NCI-H2171 treated with DMSO at 0.1 percent for 48 hours (cell line): ENCODE data around the gene UPK1B.
"Not testable (repeated sequence)": the region's sequence is repeated elsewhere in the genome, so short reads cannot be mapped to it uniquely, and the experiment has no call there.

ENCODE experiments used
- DNase-seq: peaks from one replicate; lab custom pipeline; 2025; lab: John Stamatoyannopoulos, UW

Gene UPK1B

GRCh38 chr3:119225121-119225520 lies 51.7 kb downstream of the UPK1B start:
- DNase-seq: no peak

- DNase-seq: peak; percentile 22
Measured at GRCh38 chr3:119227070-119227850, 53.9 kb downstream of the UPK1B start.

GRCh38 chr3:119228373-119229145 lies 55.2 kb downstream of the UPK1B start:
- DNase-seq: no peak

GRCh38 chr3:119229190-119229589 lies 55.8 kb downstream of the UPK1B start:
- DNase-seq: no peak

DNA sequence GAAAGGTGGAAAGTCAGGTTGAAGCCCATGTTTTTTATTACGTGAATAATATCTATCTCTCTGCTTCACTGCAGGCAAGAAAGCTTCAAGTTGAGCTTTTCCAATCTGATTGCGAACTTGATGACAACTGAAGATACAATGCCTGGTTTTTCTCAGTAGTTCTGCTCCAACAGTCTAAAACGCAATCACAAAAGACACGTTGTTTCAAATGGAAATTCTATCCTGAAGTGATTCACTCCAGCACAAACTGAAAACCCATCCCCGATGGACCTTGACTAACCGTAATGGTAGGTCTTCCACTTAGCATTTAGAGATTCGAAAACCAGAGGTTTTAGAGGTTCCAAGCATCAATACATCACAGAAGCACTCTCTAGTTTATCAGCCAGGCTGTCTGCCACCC lies 56.7 kb downstream of the UPK1B start:
- no peak for DNase-seq

DNA sequence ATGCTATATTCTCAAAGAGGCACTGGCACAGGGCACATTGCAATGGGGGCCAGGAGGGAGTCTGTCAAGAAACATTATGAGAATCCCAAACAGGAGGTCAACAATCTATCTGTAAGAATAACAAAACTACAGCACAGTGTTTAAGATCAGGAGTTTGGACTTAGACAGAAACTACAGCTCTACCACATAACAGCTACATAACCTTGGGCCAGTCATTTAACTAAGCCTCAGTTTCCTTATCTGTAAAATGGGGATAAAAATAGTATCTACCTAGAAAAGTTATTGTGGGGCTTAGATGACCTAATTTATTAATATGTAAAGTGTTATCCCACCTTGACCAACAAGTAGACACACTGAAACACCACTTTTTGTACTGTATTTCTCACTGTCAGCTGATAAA lies 57.3 kb downstream of the UPK1B start:
- DNase-seq: no peak

DNA sequence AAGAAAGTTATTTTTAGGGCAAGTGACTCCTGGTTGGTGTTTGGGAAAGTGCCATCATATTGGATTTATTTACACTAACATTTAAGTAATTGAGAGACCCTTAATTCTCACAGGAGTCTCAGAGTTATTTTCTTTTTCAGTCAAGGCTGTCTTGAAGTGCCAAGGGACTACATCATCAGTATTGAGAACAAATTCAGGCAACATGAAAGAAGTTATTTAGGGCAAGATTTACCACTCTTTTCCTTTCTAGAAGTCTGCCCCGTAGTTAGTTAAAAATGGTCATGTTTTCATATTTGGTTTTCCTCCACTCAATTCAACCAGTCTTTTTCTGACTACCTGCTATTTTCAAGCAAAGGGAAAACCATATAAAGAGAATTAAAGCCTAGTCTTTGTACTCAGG lies 61.2 kb downstream of the UPK1B start:
- DNase-seq: no peak

DNA sequence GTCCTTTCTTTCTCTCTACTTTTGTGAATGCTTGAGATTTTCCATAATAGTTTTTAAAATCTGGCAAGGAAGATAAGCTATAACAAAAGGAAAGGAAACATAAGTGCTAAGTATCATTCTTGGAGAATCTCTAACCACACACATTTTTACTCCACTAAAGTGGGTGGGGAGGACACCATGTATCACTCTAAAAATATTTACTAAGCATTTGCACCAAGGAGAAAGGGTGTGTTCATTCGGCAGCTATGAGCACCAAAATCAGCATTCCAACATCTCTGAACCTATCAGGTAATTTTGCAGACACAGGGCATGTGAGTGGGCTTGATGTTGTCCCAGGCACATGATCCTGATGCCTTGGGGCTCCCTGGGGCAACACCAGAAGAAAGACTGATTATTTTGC lies 61.8 kb downstream of the UPK1B start:
- no peak for DNase-seq

DNA sequence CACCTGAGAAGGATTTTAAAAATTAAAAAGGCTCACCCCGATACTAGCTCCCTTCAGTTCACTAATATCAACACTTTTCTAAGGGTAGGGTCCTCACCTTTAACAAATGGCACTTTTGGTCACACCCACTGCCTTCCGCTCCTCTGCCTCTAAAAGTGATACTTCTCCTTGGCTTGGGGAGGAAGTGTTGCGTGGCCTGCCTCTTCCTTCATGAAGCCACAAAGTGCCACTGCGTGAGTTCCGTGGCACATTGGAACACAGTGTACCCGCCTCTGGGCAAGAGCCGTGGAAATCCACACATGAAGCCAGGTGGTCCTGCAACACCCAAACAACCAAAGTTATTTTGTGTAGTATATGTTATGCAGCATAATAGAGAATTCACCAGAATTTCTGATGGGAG lies 63.4 kb downstream of the UPK1B start:
- DNase-seq: no peak

- DNase-seq: no peak
Measured at GRCh38 chr3:119237299-119237698, 63.9 kb downstream of the UPK1B start.

DNA sequence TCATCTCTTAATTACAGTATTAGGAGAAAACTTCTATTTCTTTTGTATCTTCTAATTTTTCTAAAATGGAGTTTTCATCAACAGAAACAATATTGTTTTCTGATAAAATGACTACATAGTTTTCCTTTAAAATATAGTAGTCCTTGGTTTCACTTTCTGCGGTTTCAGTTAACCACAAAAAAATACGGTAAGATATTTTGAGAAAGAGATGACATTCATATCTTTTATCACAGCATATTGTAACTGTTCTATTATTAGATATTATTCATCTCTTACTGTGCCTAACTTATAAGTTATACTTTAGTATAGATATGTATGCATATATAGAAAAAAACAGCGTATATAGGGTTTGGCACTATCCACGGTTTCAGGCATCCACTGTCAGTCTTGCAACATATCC lies 65.0 kb downstream of the UPK1B start:
- no peak for DNase-seq

GRCh38 chr3:119239206-119239820 lies 65.9 kb downstream of the UPK1B start:
- no peak for DNase-seq

- DNase-seq: peak; percentile 46
Measured at GRCh38 chr3:119240101-119240590, 66.7 kb downstream of the UPK1B start.

GRCh38 chr3:119240591-119241434 lies 67.4 kb downstream of the UPK1B start, which contains the start of gene B4GALT4:
TSS of gene B4GALT4 (minus strand) at chr3:119240878. CDS start at chr3:119230099, 10,779 bp downstream.
- DNase-seq: peak; percentile 70

GRCh38 chr3:119242387-119243057 lies 69.1 kb downstream of the UPK1B start:
- DNase-seq: not testable (repeated sequence)

- not testable (repeated sequence) for DNase-seq
Measured at GRCh38 chr3:119243058-119243529, 69.7 kb downstream of the UPK1B start.

- DNase-seq: no peak
Measured at GRCh38 chr3:119243712-119244111, 70.3 kb downstream of the UPK1B start.

- no peak for DNase-seq
Measured at GRCh38 chr3:119245778-119246177, 72.4 kb downstream of the UPK1B start.
